ENCODE measurements around the gene AHR.

- TF ChIP-seq CTCF (IDR thresholded peaks at IDR 0.05), result no peak
- no peak for TF ChIP-seq ZFX (IDR thresholded peaks at IDR 0.05; ENCODE audit: borderline replicate concordance)
Measured at GRCh38 chr7:17374654-17375053, 76.2 kb downstream of the AHR start.

All from 22Rv1 (cell line).